ENCODE measurements around the gene GDF3.
"Not testable (repeated sequence)": the region's sequence is repeated elsewhere in the genome, so short reads cannot be mapped to it uniquely, and the experiment has no call there.

The GDF3 gene

DNA sequence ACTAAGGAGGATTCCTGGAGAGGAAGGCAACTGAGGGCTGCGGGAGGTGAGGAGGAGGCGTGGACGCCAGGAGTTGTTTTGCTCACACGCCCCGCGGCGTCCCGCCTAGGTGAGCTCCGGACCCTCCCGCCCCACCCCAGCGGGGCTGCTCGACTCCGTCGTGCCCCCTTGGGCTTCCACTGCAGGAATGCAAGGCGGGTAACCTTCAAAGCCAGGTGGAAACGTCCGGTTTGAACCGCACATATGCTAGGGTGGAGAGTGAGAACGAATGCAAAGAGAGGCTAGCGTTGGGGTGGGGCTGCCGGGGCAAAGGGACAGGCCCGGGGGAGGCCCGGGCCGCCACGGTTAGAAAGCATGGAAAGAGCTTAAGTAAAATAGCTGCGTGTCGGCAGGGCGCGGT is 10.3 kb upstream of the GDF3 start:
- Histone ChIP-seq H3K4me3 (ENCODE audit: low read depth, low read length) (no peak overlapping the region), H3K9ac (ENCODE audit: low read depth, low read length) (no peak overlapping the region), H3K9me3 (ENCODE audit: control insufficient read depth, insufficient read depth, low read length) (no peaks in the 10 kb centered on the region), H3K4me1 (ENCODE audit: control insufficient read depth, insufficient read depth, low read length) (peaks cover 9% of the 10 kb centered on the region), H3K27me3 (ENCODE audit: control insufficient read depth, insufficient read depth, low read length) (no peaks in the 10 kb centered on the region), H3K36me3 (ENCODE audit: control insufficient read depth, insufficient read depth, low read length) (no peaks in the 10 kb centered on the region)

DNA sequence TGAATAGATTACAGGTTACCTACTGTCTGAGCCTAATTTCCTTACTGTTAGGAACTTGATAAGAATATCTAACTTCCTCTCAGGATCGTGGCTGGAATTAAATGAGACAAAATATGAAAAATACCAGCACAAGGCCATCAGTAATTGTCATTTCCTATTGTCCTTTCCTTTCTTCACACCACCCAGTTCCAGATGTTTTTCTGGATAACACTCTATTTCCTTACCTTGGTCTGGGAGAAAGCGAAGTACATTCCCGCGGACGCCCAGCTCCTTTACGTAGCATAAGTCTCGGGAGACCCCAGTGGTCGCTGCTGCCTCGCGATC is 376 bp downstream of the GDF3 start:
- peak overlapping the region; percentile 18 for H3K9ac ChIP-seq (ENCODE audit: low read depth, low read length)
- H3K4me3 ChIP-seq (ENCODE audit: low read depth, low read length), result peak overlapping the region; percentile 26

DNA sequence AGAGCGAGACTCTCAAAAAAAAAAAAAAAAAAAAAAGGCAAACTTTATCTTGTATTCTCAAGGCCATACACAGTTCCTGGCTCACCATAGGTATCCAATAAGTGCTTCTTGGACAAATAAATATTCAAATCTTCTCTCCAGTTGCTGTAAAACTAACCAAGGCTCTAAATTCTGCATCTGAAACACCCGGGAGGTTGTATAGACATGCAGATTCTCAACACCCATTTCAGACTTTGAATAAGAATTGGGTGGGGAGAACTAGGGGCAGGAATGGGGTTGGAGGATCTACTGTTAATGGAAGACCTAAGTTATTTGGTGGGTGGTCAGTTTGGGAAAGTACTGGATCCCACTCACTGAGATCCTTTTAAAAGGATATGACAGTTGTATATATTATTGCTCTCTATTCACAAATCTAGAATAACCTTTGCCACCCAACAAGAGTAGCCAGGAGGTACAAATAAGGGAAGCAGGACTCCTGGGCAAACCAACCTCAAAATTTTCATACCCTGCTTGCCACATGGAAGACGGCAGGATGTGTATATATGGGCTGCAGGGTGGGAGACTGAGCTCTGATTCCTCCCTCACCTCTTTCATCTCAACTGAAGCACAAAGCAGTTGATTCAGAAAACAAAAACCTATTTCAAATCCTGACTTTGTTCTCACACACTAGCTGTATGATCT is 879 bp downstream of the GDF3 start:
- peaks cover 18% of the 10 kb centered on the region for H3K4me1 ChIP-seq (ENCODE audit: control insufficient read depth, insufficient read depth, low read length)
- H3K36me3 ChIP-seq (ENCODE audit: control insufficient read depth, insufficient read depth, low read length), result no peaks in the 10 kb centered on the region
- peak overlapping the region; percentile 26 for H3K4me3 ChIP-seq (ENCODE audit: low read depth, low read length)
- H3K9me3 ChIP-seq (ENCODE audit: control insufficient read depth, insufficient read depth, low read length), result no peaks in the 10 kb centered on the region
- no peaks in the 10 kb centered on the region for H3K27me3 ChIP-seq (ENCODE audit: control insufficient read depth, insufficient read depth, low read length)
- peak overlapping the region; percentile 18 for H3K9ac ChIP-seq (ENCODE audit: low read depth, low read length)

More for the DNA sequence above, 376 bp downstream of the GDF3 start:
- Histone ChIP-seq H3K9me3 (ENCODE audit: control insufficient read depth, insufficient read depth, low read length) (no peaks in the 10 kb centered on the region), H3K36me3 (ENCODE audit: control insufficient read depth, insufficient read depth, low read length) (no peaks in the 10 kb centered on the region), H3K27me3 (ENCODE audit: control insufficient read depth, insufficient read depth, low read length) (no peaks in the 10 kb centered on the region), H3K4me1 (ENCODE audit: control insufficient read depth, insufficient read depth, low read length) (peaks cover 18% of the 10 kb centered on the region)

DNA sequence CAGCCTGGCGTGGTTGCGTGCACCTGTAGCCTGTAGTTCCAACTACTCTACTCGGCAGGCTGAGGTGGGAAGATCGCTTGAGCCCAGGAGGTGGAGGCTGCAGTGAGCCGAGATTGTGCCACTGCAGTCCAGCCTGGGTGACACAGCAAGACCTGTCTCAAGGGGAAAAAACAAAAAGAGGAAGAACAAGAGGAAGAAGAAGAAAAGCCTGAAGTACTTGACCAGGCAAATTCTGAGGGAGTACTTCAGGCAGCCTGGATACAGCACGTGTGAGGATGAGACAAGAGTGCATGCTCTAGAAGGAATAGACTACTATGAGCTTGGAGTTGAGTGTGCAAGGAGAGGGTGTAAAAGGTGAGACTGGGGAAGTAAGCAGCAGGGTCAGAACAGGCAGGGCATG is 1.8 kb downstream of the GDF3 start:
- H3K27me3 ChIP-seq (ENCODE audit: control insufficient read depth, insufficient read depth, low read length), result no peaks in the 10 kb centered on the region
- peaks cover 18% of the 10 kb centered on the region for H3K4me1 ChIP-seq (ENCODE audit: control insufficient read depth, insufficient read depth, low read length)
- no peak overlapping the region for H3K9ac ChIP-seq (ENCODE audit: low read depth, low read length)
- no peaks in the 10 kb centered on the region for H3K9me3 ChIP-seq (ENCODE audit: control insufficient read depth, insufficient read depth, low read length)
- H3K4me3 ChIP-seq (ENCODE audit: low read depth, low read length), result no peak overlapping the region
- no peaks in the 10 kb centered on the region for H3K36me3 ChIP-seq (ENCODE audit: control insufficient read depth, insufficient read depth, low read length)

DNA sequence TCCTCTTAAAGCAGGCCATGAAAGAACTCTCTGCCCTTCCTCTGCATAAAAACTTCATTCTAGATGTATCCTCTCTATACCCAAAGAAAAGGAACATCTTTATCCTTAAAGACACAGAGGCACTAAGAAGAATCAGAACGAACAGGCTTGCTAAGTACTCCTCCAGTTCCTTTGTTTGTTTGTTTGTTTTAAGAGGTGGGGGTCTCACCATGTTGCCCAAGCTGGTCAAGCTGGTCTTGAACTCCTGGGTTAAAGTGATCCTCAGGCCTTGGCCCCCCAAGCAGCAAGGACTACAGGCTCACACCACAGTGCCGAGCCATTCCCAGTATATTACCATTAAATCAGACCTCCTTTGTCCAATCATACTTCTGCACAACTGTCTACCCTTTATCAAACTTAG is 14.0 kb downstream of the GDF3 start:
- Histone ChIP-seq H3K9me3 (ENCODE audit: control insufficient read depth, insufficient read depth, low read length) (no peaks in the 10 kb centered on the region), H3K27me3 (ENCODE audit: control insufficient read depth, insufficient read depth, low read length) (no peaks in the 10 kb centered on the region), H3K4me1 (ENCODE audit: control insufficient read depth, insufficient read depth, low read length) (peaks cover 5% of the 10 kb centered on the region), H3K4me3 (ENCODE audit: low read depth, low read length) (no peak overlapping the region), H3K9ac (ENCODE audit: low read depth, low read length) (no peak overlapping the region), H3K36me3 (ENCODE audit: control insufficient read depth, insufficient read depth, low read length) (no peaks in the 10 kb centered on the region)

DNA sequence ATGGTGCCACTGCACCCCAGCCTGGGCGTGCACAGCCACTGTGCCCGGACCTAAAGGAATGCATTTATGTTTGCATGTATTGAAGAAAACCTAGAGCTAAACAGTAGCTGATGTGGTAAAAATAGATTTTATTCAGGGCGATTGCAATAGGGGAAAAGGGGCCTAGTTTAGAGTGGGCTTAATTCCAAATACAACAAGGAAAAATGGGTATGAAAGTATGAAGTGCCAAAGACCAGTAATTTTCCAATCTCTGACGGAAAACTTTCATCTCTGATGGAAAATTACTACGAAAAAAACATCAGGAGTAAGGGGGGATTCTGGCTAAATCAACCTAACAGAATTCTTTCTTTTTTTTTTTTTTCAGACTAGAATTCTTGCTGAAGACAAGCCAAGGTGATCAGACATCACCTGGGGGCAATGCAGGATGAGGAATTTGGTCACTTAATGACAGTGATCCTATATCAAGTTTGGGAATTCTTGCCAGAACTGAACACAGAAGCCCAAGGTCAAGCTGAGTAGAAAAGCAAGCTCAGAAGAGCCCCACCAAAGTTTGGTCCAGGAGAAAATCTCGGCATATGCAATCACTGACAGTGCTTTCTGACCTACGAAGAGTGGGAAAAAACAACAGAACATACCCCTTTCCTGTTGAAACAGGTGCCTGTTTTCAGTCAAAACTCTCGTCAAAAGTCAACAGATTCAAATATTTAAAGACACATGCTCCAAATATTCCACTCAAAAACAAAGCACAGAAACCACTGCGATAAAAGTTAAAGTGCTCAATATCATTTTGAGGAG is 16.1 kb downstream of the GDF3 start:
- H3K27me3 ChIP-seq (ENCODE audit: control insufficient read depth, insufficient read depth, low read length), result no peaks in the 10 kb centered on the region

DNA sequence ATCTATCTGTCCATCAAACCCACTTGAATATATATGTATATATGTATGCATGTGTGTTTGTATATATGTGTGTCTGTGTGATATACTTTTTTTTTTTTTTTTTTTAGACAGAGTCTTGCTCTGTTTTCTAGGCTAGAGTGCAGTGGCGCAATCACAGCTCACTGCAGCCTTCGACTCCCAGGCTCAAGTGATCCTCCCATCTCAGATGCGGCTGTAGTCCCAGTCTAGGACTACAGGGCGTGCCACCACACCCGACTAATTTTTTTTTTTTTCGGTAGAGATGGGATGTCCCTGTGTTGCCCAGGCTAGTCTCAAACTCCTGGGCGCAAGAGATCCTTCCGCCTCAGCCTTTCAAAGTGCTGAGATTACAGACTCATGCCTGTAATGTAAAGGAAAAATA is 16.8 kb downstream of the GDF3 start:
- H3K4me1 ChIP-seq (ENCODE audit: control insufficient read depth, insufficient read depth, low read length), result peaks cover 5% of the 10 kb centered on the region
- no peaks in the 10 kb centered on the region for H3K36me3 ChIP-seq (ENCODE audit: control insufficient read depth, insufficient read depth, low read length)
- H3K4me3 ChIP-seq (ENCODE audit: low read depth, low read length), result no peak overlapping the region
- H3K9me3 ChIP-seq (ENCODE audit: control insufficient read depth, insufficient read depth, low read length), result no peaks in the 10 kb centered on the region
- H3K9ac ChIP-seq (ENCODE audit: low read depth, low read length), result no peak overlapping the region
- H3K27me3 ChIP-seq (ENCODE audit: control insufficient read depth, insufficient read depth, low read length), result no peaks in the 10 kb centered on the region

More for the DNA sequence above, 16.1 kb downstream of the GDF3 start:
- peaks cover 5% of the 10 kb centered on the region for H3K4me1 ChIP-seq (ENCODE audit: control insufficient read depth, insufficient read depth, low read length)
- no peaks in the 10 kb centered on the region for H3K36me3 ChIP-seq (ENCODE audit: control insufficient read depth, insufficient read depth, low read length)
- H3K9me3 ChIP-seq (ENCODE audit: control insufficient read depth, insufficient read depth, low read length), result no peaks in the 10 kb centered on the region
- H3K4me3 ChIP-seq (ENCODE audit: low read depth, low read length), result no peak overlapping the region
- H3K9ac ChIP-seq (ENCODE audit: low read depth, low read length), result no peak overlapping the region

DNA sequence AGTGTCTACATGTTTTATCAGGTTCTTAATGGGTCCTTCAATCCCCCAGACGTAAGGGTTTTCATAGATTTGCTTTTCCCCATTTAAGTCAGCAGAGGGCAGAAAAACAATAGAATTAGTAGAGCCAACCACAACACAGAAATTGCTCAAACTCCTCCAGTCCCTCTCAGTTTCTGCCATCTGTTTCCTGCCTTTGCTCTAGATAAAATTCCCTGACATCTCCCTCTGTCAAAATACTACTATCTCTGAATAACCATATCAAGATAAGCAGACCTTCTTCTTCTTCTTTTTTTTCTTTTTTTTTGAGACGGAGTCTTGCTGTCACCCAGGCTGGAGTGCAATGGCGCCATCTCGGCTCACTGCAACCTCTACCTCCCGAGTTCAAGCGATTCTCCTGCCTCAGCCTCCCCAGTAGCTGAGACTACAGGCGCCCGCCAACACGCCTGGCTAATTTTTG is 18.1 kb downstream of the GDF3 start:
- not testable (repeated sequence) for H3K27me3 ChIP-seq (ENCODE audit: control insufficient read depth, insufficient read depth, low read length); H3K9me3 ChIP-seq (ENCODE audit: control insufficient read depth, insufficient read depth, low read length); H3K36me3 ChIP-seq (ENCODE audit: control insufficient read depth, insufficient read depth, low read length); H3K4me3 ChIP-seq (ENCODE audit: low read depth, low read length); H3K9ac ChIP-seq (ENCODE audit: low read depth, low read length); H3K4me1 ChIP-seq (ENCODE audit: control insufficient read depth, insufficient read depth, low read length)

DNA sequence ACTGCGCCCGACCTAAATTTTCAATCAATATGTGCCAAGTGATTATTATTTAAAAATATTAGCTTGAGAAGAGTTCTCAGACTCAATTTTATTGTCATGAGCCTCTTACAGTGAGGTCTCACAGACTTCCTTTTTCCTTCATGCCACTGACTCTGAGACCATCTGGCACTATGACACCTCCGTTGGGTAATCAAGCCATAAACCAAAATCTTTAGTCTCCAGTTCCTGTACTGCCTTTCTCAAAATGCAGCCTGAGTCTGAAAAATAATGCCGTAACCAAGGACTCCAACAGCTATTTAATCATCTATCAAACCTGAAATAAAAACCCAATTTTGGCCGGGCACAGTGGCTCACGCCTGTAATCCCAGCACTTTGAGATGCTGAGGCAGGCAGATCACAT is 20.1 kb downstream of the GDF3 start:
- not testable (repeated sequence) for H3K9me3 ChIP-seq (ENCODE audit: control insufficient read depth, insufficient read depth, low read length); H3K4me3 ChIP-seq (ENCODE audit: low read depth, low read length); H3K36me3 ChIP-seq (ENCODE audit: control insufficient read depth, insufficient read depth, low read length); H3K27me3 ChIP-seq (ENCODE audit: control insufficient read depth, insufficient read depth, low read length); H3K9ac ChIP-seq (ENCODE audit: low read depth, low read length); H3K4me1 ChIP-seq (ENCODE audit: control insufficient read depth, insufficient read depth, low read length)

DNA sequence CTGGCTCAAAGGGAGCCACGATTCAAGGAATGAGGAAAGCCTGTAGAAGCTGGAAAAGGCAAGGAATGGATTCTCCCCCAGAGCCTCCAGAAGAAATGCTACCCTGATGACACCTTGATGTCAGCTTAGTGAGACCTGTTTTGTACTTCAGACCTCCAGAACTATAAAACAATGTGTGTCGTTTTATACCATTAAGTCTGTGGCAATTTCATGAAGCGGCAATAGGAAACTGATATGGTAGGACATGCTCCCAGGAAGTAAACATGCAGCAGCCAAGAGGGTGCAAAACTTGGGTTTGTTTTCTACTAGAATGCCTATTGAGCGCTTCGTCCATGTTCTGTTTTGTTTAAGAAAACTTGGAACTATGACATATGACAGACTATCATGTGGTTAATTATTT is 27.4 kb downstream of the GDF3 start:
- Histone ChIP-seq H3K9me3 (ENCODE audit: control insufficient read depth, insufficient read depth, low read length) (no peaks in the 10 kb centered on the region), H3K9ac (ENCODE audit: low read depth, low read length) (no peak overlapping the region), H3K4me1 (ENCODE audit: control insufficient read depth, insufficient read depth, low read length) (no peaks in the 10 kb centered on the region), H3K27me3 (ENCODE audit: control insufficient read depth, insufficient read depth, low read length) (no peaks in the 10 kb centered on the region), H3K4me3 (ENCODE audit: low read depth, low read length) (no peak overlapping the region), H3K36me3 (ENCODE audit: control insufficient read depth, insufficient read depth, low read length) (no peaks in the 10 kb centered on the region)

DNA sequence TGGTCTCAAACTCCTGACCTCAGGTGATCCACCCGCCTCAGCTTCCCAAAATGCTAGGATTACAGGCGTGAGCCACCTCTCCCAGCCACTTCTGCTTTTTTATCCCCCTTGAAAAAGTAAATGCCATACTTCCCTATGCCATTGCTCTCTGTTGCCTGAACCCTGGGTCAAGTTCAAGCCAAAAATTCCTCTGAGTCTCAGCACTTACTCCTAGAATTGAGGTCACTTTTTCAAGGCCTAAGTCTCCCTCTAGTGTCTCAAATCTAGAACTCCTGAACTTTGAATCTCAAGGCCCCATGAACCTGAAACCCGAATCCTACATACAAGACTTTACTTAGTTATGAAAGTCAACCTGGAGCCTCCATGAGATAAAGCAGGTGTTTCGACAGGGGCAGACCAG is 28.4 kb downstream of the GDF3 start:
- Histone ChIP-seq H3K9ac (ENCODE audit: low read depth, low read length) (no peak overlapping the region), H3K4me1 (ENCODE audit: control insufficient read depth, insufficient read depth, low read length) (no peaks in the 10 kb centered on the region), H3K36me3 (ENCODE audit: control insufficient read depth, insufficient read depth, low read length) (no peaks in the 10 kb centered on the region), H3K27me3 (ENCODE audit: control insufficient read depth, insufficient read depth, low read length) (no peaks in the 10 kb centered on the region), H3K9me3 (ENCODE audit: control insufficient read depth, insufficient read depth, low read length) (no peaks in the 10 kb centered on the region), H3K4me3 (ENCODE audit: low read depth, low read length) (no peak overlapping the region)

DNA sequence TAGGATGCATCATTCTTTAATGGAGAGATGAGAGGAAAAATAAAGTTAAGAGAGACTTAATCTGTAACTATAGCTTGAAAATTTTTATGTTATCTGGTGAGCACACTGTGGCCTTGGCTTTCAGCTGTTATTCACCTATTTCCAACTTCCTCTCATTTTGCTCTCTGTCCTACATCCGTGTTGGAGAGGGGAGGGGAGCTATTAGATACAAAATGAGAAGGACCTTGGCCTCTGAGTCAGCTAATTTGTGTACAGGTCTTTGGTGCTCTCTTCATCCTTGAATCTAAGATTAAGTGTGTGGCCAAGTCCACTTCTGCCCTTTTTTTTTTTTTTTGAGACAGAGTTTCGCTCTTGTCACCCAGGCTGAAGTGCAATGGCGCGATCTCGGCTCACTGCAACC is 29.0 kb downstream of the GDF3 start:
- Histone ChIP-seq H3K36me3 (ENCODE audit: control insufficient read depth, insufficient read depth, low read length) (no peaks in the 10 kb centered on the region), H3K4me3 (ENCODE audit: low read depth, low read length) (no peak overlapping the region), H3K9me3 (ENCODE audit: control insufficient read depth, insufficient read depth, low read length) (no peaks in the 10 kb centered on the region), H3K27me3 (ENCODE audit: control insufficient read depth, insufficient read depth, low read length) (no peaks in the 10 kb centered on the region), H3K9ac (ENCODE audit: low read depth, low read length) (no peak overlapping the region), H3K4me1 (ENCODE audit: control insufficient read depth, insufficient read depth, low read length) (no peaks in the 10 kb centered on the region)
